NB4 (cell line): ENCODE results near the gene COA1.
"Not testable (repeated sequence)": the region's sequence is repeated elsewhere in the genome, so short reads cannot be mapped to it uniquely, and the experiment has no call there.

Source experiments
- DNase-seq: peaks from one replicate; pipeline ENCODE4 v3.0.0; 2010; ENCODE audit warnings: low read depth
- H3K4me3 ChIP-seq: one replicate; pipeline ENCODE4 v1.5.1; 2011; ENCODE audit warnings: mild to moderate bottlenecking, low read depth, low read length, moderate library complexity
- MYC ChIP-seq: IDR thresholded peaks from 2 replicates; pipeline ENCODE4 v1.6.1; 2011; ENCODE audit warnings: low read depth, low read length
- POLR2A ChIP-seq: IDR thresholded peaks from 2 replicates; pipeline ENCODE4 v1.6.1; 2011; ENCODE audit warnings: mild to moderate bottlenecking; ENCODE audit not compliant: insufficient read length; ENCODE audit errors: extremely low read depth
- TF ChIP-seq, protein P1 (sequence below): IDR thresholded peaks from one replicate; pipeline ENCODE4 v1.5.1; 2012; ENCODE audit warnings: low read depth, low read length
- TF ChIP-seq, protein P2 (sequence below): IDR thresholded peaks from 2 replicates; pipeline ENCODE4 v1.6.1; 2011; ENCODE audit warnings: low read depth, low read length

COA1 gene

DNA sequence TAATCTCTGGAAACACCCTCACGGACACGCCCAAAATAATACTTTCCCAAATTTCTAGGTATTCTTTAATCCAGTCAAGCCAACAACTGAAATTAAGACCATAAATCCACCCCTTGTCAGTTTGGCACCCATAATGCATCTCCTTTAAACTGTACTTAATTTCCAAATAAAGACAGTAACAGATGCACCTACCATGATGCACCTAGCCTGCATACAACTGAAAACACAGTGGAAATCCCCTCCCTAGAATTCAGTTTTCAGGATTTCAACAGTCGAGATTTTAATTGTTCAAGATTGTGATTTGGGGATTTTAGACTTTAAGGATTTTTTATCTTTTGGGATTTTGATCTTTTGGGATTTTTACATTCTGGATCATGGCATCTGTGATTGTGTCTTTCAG is 129.3 kb downstream of the COA1 start:
- no peak overlapping the region for H3K4me3 ChIP-seq
- TF ChIP-seq MYC (no peak), POLR2A (no peak)
- TF ChIP-seq, protein P1, sequence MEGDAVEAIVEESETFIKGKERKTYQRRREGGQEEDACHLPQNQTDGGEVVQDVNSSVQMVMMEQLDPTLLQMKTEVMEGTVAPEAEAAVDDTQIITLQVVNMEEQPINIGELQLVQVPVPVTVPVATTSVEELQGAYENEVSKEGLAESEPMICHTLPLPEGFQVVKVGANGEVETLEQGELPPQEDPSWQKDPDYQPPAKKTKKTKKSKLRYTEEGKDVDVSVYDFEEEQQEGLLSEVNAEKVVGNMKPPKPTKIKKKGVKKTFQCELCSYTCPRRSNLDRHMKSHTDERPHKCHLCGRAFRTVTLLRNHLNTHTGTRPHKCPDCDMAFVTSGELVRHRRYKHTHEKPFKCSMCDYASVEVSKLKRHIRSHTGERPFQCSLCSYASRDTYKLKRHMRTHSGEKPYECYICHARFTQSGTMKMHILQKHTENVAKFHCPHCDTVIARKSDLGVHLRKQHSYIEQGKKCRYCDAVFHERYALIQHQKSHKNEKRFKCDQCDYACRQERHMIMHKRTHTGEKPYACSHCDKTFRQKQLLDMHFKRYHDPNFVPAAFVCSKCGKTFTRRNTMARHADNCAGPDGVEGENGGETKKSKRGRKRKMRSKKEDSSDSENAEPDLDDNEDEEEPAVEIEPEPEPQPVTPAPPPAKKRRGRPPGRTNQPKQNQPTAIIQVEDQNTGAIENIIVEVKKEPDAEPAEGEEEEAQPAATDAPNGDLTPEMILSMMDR, result no peak
- TF ChIP-seq, protein P2, sequence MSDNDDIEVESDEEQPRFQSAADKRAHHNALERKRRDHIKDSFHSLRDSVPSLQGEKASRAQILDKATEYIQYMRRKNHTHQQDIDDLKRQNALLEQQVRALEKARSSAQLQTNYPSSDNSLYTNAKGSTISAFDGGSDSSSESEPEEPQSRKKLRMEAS, result no peak
- no peak for DNase-seq

DNA sequence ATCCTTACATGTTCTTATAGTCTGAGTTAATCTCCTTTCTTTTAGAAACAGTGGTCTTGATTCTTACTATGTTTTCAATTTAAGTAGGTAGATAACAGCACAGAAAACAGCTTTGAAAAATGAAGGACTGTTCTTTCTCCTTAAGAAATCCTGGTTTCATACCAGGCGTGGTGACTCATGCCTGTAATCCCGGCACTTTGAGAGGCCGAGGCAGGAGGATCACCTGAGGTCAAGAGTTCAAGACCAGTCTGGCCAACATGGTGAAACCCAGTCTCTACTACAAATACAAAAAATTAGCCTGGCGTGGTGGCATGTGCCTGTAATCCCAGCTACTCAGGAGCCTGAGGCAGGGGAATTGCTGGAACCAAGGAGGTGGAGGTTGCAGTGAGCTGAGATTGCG is 132.9 kb downstream of the COA1 start:
- H3K4me3 ChIP-seq, DNase-seq: not testable (repeated sequence)

DNA sequence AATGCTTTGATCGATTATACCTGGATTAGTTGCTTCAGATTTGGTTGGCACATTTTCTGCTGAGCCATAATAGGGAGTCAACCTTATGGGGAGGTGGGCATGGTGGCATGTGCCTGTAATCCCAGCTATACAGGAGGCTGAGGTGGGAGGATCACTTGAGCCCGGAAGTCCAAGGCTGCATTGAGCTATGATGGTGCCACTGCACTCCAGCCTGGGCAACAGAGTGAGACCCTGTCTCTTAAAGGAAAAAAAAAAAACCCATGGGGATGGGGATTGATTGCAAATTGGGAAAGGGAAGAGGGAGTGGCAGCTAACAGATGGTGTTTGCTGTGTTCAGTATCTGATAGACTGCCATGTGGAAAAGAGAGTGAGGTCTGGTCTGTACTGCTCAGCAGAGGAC is 135.3 kb downstream of the COA1 start:
- no peak overlapping the region for H3K4me3 ChIP-seq
- no peak for DNase-seq
- TF ChIP-seq, protein P1, result no peak
- TF ChIP-seq, protein P2, result no peak
- TF ChIP-seq MYC (no peak), POLR2A (no peak)

DNA sequence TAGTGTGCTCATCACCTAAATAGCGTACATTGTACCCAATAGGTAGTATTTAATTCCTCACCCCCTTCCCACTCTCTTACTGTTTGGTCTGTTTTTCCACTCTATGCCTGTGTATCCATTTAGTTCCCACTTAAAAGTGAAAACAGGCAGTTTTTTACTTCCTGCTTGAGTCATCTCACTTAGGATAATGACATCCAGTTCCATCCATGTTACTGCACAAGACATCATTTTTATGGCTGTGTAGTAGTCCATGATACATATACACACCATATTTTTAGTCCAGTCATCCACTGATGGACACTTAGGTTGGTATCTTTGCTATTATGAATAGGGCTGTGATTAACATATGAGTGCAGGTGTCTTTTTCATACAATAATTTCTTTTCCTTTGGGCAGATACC is 136.3 kb downstream of the COA1 start:
- no peak overlapping the region for H3K4me3 ChIP-seq
- no peak for DNase-seq
- TF ChIP-seq, protein P1, result no peak
- TF ChIP-seq POLR2A (no peak), MYC (no peak)
- TF ChIP-seq, protein P2, result no peak

DNA sequence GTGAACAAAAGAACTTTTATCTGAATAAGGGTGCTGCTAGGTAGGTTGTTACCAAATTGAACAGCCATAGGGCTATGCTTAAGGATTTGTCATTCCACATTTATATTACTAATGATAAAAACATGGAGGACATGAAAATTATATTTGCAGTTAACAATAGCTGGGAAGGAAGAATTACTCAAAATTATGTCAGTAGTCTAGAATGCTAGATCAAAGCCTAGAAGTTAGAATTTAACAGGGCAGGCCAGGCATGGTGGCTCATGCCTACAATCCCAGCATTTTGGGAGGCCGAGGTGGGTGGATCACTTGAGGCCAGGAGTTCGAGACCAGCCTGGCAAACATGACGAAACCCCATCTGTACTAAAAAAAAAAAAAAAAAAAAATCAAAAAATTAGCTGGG is 137.0 kb downstream of the COA1 start:
- no peak for DNase-seq
- H3K4me3 ChIP-seq, result no peak overlapping the region
- TF ChIP-seq, protein P1, result no peak
- TF ChIP-seq, protein P2, result no peak
- TF ChIP-seq POLR2A (no peak), MYC (no peak)

DNA sequence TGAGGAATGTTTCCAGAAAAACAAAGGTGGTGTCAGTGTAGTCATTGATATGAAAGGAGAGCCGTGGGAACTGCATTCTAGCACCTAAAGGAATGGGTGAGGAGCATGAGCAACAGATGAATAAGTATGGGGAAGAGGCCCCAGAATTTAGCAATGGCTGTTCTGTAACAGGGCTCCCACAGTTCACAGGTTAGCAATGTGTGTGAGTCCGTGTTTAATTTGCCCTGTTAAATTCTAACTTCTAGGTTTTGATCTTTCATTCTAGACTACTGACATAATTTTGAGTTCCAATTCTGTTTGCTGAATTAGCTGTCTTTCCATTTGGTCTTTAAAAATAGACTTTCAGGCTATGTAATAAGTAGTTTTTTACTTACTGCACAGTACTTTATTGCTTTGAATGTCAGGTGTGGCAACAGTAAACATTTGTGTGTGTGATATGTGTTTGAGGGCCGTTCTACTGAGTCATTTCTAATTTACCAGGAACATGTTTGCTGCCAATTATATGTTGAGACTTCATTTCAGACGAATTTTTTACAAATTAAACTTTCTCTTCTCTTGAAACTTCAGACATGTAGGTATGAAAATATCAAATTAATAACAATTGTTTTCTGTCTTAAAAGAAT is 137.7 kb downstream of the COA1 start:
- no peak for DNase-seq
- TF ChIP-seq, protein P2, result no peak
- TF ChIP-seq POLR2A (no peak), MYC (no peak)
- TF ChIP-seq, protein P1, result no peak

More for the DNA sequence above, 137.7 kb downstream of the COA1 start:
- no peak overlapping the region for H3K4me3 ChIP-seq
